ENCODE measurements around the gene GABRB3. TPM values are rescaled to one million over a fixed set of nuclear protein-coding genes. Genes with fewer than 3 reads are reported as not detected.

GABRB3 gene
- total RNA-seq, 1 experiment from 2014 or later = 0.13 TPM

DNA sequence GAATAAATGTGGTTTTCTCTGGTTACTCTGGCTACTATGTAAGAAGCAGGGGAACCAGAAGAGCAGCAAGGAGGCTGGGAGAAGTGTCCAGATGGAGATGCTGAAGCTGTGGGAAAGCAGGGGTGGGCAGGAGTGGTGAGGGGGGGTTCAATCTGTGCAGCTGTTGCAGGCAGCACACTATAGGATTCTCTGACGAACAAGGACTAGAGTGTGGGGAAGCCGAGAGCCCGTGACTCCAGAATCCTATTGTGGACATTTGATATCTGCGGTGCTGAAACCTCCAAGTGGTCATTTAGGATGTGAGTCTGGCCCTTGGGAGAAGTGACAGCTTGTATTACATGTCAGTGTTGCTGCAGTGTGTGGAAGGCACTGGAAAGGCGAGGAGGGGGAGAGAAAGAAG lies 60.5 kb downstream of the GABRB3 start:
- TF ChIP-seq TCF7L2 (IDR thresholded peaks at IDR 0.05; ENCODE audit: low read depth, low read length) = no peak
- no peak for TF ChIP-seq POLR2AphosphoS5 (IDR thresholded peaks at IDR 0.05; ENCODE audit: low read depth, low read length)
- no peak for TF ChIP-seq REST (IDR thresholded peaks at IDR 0.05; ENCODE audit: insufficient read depth in 1 of 2, low read depth in 2 of 2, low read length in 1 of 2)
- TF ChIP-seq SIN3A (IDR thresholded peaks at IDR 0.05; ENCODE audit: borderline replicate concordance, insufficient read depth, low read depth, low read length) = no peak
- TF ChIP-seq, protein P1, sequence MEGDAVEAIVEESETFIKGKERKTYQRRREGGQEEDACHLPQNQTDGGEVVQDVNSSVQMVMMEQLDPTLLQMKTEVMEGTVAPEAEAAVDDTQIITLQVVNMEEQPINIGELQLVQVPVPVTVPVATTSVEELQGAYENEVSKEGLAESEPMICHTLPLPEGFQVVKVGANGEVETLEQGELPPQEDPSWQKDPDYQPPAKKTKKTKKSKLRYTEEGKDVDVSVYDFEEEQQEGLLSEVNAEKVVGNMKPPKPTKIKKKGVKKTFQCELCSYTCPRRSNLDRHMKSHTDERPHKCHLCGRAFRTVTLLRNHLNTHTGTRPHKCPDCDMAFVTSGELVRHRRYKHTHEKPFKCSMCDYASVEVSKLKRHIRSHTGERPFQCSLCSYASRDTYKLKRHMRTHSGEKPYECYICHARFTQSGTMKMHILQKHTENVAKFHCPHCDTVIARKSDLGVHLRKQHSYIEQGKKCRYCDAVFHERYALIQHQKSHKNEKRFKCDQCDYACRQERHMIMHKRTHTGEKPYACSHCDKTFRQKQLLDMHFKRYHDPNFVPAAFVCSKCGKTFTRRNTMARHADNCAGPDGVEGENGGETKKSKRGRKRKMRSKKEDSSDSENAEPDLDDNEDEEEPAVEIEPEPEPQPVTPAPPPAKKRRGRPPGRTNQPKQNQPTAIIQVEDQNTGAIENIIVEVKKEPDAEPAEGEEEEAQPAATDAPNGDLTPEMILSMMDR (IDR thresholded peaks at IDR 0.05) = no peak
- CTCF ChIA-PET = no interaction called here
- intact Hi-C loops (cut with micrococcal nuclease; ENCODE audit: unreplicated experiment) = no loop called here
- no peak overlapping the region for H3K4me3 ChIP-seq (ENCODE audit: low read depth in 2 of 2, low read length in 2 of 2)
- POLR2A ChIA-PET = no interaction called here
- no TSS peak for BruUV-seq (replicated peaks)
- no peaks in the 10 kb centered on the region for H3K9me3 ChIP-seq (ENCODE audit: control insufficient read depth, insufficient read depth, low read depth, low read length)
- in situ Hi-C loops (cut with HindIII; ENCODE audit: low pct_unique_long_range_greater_than_20kb, low sequenced_read_pairs) = no loop called here
- no peaks in the 10 kb centered on the region for H3K36me3 ChIP-seq (ENCODE audit: control insufficient read depth, insufficient read depth, low read length)
- ATAC-seq (no peak), DNase-seq (ENCODE audit: low read depth, low spot score) (no peak)
- H3K27ac ChIP-seq (ENCODE audit: low read length) = no peak overlapping the region
- no peaks in the 10 kb centered on the region for H3K4me1 ChIP-seq (ENCODE audit: control insufficient read depth, insufficient read depth, low read length)
- no peaks in the 10 kb centered on the region for H3K27me3 ChIP-seq (ENCODE audit: control insufficient read depth, insufficient read depth, low read length)

DNA sequence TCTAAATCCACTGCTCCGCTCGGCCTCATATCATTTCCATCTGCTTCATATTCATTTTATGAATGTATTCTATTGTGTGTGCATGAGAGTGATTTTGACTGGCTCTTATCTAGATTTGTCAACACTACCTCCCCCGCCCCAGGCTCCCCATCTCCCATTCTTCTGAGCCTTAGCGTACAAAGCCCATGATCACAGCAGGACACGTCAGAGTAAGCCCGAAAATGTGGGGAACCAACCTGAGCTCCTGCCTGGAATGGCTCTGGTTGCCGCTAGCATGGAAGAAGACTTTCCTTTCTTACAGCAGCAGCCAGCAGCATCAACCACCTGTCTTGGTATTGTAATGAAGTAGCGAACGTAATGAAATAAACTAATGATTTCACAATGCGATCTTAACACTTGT lies 61.4 kb downstream of the GABRB3 start:
- intact Hi-C loops (cut with micrococcal nuclease; ENCODE audit: unreplicated experiment) = no loop called here
- POLR2A ChIA-PET = no interaction called here
- ATAC-seq (no peak), DNase-seq (ENCODE audit: low read depth, low spot score) (no peak)
- Histone ChIP-seq H3K4me3 (ENCODE audit: low read depth in 2 of 2, low read length in 2 of 2) (no peak overlapping the region), H3K27me3 (ENCODE audit: control insufficient read depth, insufficient read depth, low read length) (no peaks in the 10 kb centered on the region), H3K9me3 (ENCODE audit: control insufficient read depth, insufficient read depth, low read depth, low read length) (no peaks in the 10 kb centered on the region), H3K4me1 (ENCODE audit: control insufficient read depth, insufficient read depth, low read length) (no peaks in the 10 kb centered on the region), H3K27ac (ENCODE audit: low read length) (no peak overlapping the region), H3K36me3 (ENCODE audit: control insufficient read depth, insufficient read depth, low read length) (no peaks in the 10 kb centered on the region)
- TF ChIP-seq REST (IDR thresholded peaks at IDR 0.05; ENCODE audit: insufficient read depth in 1 of 2, low read depth in 2 of 2, low read length in 1 of 2) = no peak
- TF ChIP-seq TCF7L2 (IDR thresholded peaks at IDR 0.05; ENCODE audit: low read depth, low read length) = no peak
- no peak for TF ChIP-seq SIN3A (IDR thresholded peaks at IDR 0.05; ENCODE audit: borderline replicate concordance, insufficient read depth, low read depth, low read length)
- TF ChIP-seq, protein P1 (IDR thresholded peaks at IDR 0.05) = no peak
- TF ChIP-seq POLR2AphosphoS5 (IDR thresholded peaks at IDR 0.05; ENCODE audit: low read depth, low read length) = no peak
- CTCF ChIA-PET = no interaction called here
- in situ Hi-C loops (cut with HindIII; ENCODE audit: low pct_unique_long_range_greater_than_20kb, low sequenced_read_pairs) = no loop called here
- BruUV-seq (replicated peaks) = no TSS peak

Data from Panc1 (cell line).